ENCODE results near the gene SLC16A6. TPM values are rescaled to one million over a fixed set of nuclear protein-coding genes. Genes with fewer than 3 reads are reported as not detected.

SLC16A6 gene
- total RNA-seq, 1 experiment from 2014 or later: 1.4 TPM

- Histone ChIP-seq H3K9me3 (ENCODE audit: low read length) (no peaks in the 10 kb centered on the region), H2AFZ (ENCODE audit: low read length) (peak overlapping the region; percentile 92), H4K20me1 (ENCODE audit: low read length) (no peaks in the 10 kb centered on the region), H3K79me2 (ENCODE audit: low read length) (peaks cover 18% of the 10 kb centered on the region), H3K36me3 (ENCODE audit: low read depth, low read length) (peaks cover 3% of the 10 kb centered on the region; the same call in 1 of the 2 replicates), H3K4me3 (ENCODE audit: low read length) (peak overlapping the region; percentile 89), H3K9ac (ENCODE audit: low read length) (peak overlapping the region; percentile 87), H3K27me3 (ENCODE audit: low read length) (no peaks in the 10 kb centered on the region), H3F3A (ENCODE audit: low read length, unreplicated experiment) (no peaks in the 10 kb centered on the region), H3K27ac (ENCODE audit: low read length) (no peak overlapping the region), H3K4me1 (ENCODE audit: insufficient read depth, low read length) (peaks cover 11% of the 10 kb centered on the region), H3K9me2 (replicated peaks; ENCODE audit: low read length) (no peaks in the 10 kb centered on the region), H3K4me2 (ENCODE audit: low read length) (peak overlapping the region; percentile 93)
- ChIA-PET CTCF (interaction anchor here (0.7 kb wide), 1 partner anchor 14 kb away, joined by 3 read pairs; no protein-coding TSS in a partner anchor), POLR2A (ENCODE audit: unreplicated experiment) (interaction anchor here (1.9 kb wide), 1 partner anchor 209 kb away, joined by 17 read pairs; the partner anchor contains the start of gene WIPI1)
- BruUV-seq (replicated peaks): TSS peak; percentile 75
- intact Hi-C loops (cut with micrococcal nuclease): loop anchor here (5.0 kb wide), 2 partner anchors 46 to 209 kb away; partner anchors contain the start of gene WIPI1
- TF ChIP-seq EZH2 (IDR thresholded peaks at IDR 0.05; ENCODE audit: low read length, unreplicated experiment) (no peak), EZH2phosphoT487 (IDR thresholded peaks at IDR 0.05; ENCODE audit: borderline replicate concordance, low read length) (no peak), CTCF (conservative IDR thresholded peaks at IDR 0.05; ENCODE audit: low read depth, low read length) (no peak)
- DNase-seq (peak; percentile 29), ATAC-seq (no peak; the same call in 1 of the 2 replicates)
These were observed 42.6 kb downstream of the SLC16A6 start for GRCh38 chr17:68248199-68248825.

GRCh38 chr17:68247445-68248198 is 43.3 kb downstream of the SLC16A6 start, which contains the start of gene AMZ2:
Gene AMZ2 (plus strand): TSS chr17:68248043. CDS start chr17:68250188, 2,145 bp downstream.
- peaks cover 11% of the 10 kb centered on the region for H3K4me1 ChIP-seq (ENCODE audit: insufficient read depth, low read length)
- peak within 1 kb of the TSS; percentile 89 for H3K4me3 ChIP-seq (ENCODE audit: low read length)
- BruUV-seq (replicated peaks): no TSS peak
- H3K79me2 ChIP-seq (ENCODE audit: low read length): peaks cover 18% of the 10 kb centered on the region
- H3K36me3 ChIP-seq (ENCODE audit: low read depth, low read length): no peaks in the 10 kb centered on the region
- intact Hi-C loops (cut with micrococcal nuclease): loop anchor here (5.0 kb wide), 2 partner anchors 45 to 210 kb away; partner anchors contain the start of gene WIPI1
- ATAC-seq (peak; percentile 98), DNase-seq (peak; percentile 97)
- peak within 1 kb of the TSS; percentile 92 for H2AFZ ChIP-seq (ENCODE audit: low read length)
- H3K9ac ChIP-seq (ENCODE audit: low read length): peak within 1 kb of the TSS; percentile 87
- no peak for TF ChIP-seq EZH2phosphoT487 (IDR thresholded peaks at IDR 0.05; ENCODE audit: borderline replicate concordance, low read length)
- no peak for TF ChIP-seq CTCF (conservative IDR thresholded peaks at IDR 0.05; ENCODE audit: low read depth, low read length)
- TF ChIP-seq EZH2 (IDR thresholded peaks at IDR 0.05; ENCODE audit: low read length, unreplicated experiment): no peak
- H3K27me3 ChIP-seq (ENCODE audit: low read length): no peaks in the 10 kb centered on the region
- H3K9me2 ChIP-seq (replicated peaks; ENCODE audit: low read length): no peaks in the 10 kb centered on the region
- POLR2A ChIA-PET (ENCODE audit: unreplicated experiment): interaction anchor here (1.9 kb wide), 1 partner anchor 210 kb away, joined by 17 read pairs; the partner anchor contains the start of gene WIPI1
- no peaks in the 10 kb centered on the region for H3K9me3 ChIP-seq (ENCODE audit: low read length)
- CTCF ChIA-PET: interaction anchor here (0.7 kb wide), 1 partner anchor 15 kb away, joined by 3 read pairs; no protein-coding TSS in a partner anchor
- H3F3A ChIP-seq (ENCODE audit: low read length, unreplicated experiment): no peaks in the 10 kb centered on the region
- H4K20me1 ChIP-seq (ENCODE audit: low read length): no peaks in the 10 kb centered on the region
- H3K4me2 ChIP-seq (ENCODE audit: low read length): peak within 1 kb of the TSS; percentile 93
- peak within 1 kb of the TSS; percentile 49 for H3K27ac ChIP-seq (ENCODE audit: low read length)

Measured in PC-3 (cell line).